C1 segment of cervical spinal cord (tissue), 14 donors: ENCODE data around the gene RASL11B.
"Not testable (repeated sequence)": the region's sequence is repeated elsewhere in the genome, so short reads cannot be mapped to it uniquely, and the experiment has no call there.

Experiments used
- DNase-seq, 14 donors: peaks; one replicate each; lab custom pipeline; 2025; lab: John Stamatoyannopoulos, UW

The RASL11B gene

GRCh38 chr4:52861879-52862616 lies at the start of gene RASL11B:
Gene RASL11B (plus strand): TSS chr4:52862317. CDS start chr4:52862508, 191 bp downstream.
- DNase-seq: peak in 13 of 14 donors; percentile 20 to 87 (median 69)

- no peak for DNase-seq
These were observed 48.6 kb upstream of the RASL11B start for GRCh38 chr4:52813546-52813945.

GRCh38 chr4:52822583-52822971 lies 39.5 kb upstream of the RASL11B start:
- no peak for DNase-seq

GRCh38 chr4:52822972-52823701 lies 39.0 kb upstream of the RASL11B start:
- no peak for DNase-seq

GRCh38 chr4:52823702-52824092 lies 38.4 kb upstream of the RASL11B start:
- DNase-seq: no peak

- DNase-seq: no peak
These were observed 37.9 kb upstream of the RASL11B start for GRCh38 chr4:52824270-52824602.

GRCh38 chr4:52824603-52825459 lies 37.3 kb upstream of the RASL11B start:
- peak in 1 of 14 donors; percentile 31 for DNase-seq

- DNase-seq: no peak
These were observed 36.5 kb upstream of the RASL11B start for GRCh38 chr4:52825460-52826090.

GRCh38 chr4:52833941-52834525 lies 28.1 kb upstream of the RASL11B start:
- DNase-seq: no peak

GRCh38 chr4:52834641-52835456 lies 27.3 kb upstream of the RASL11B start:
- DNase-seq: not testable (repeated sequence)

- DNase-seq: no peak
These were observed 26.0 kb upstream of the RASL11B start for GRCh38 chr4:52836120-52836519.

GRCh38 chr4:52836678-52837077 lies 25.4 kb upstream of the RASL11B start:
- no peak for DNase-seq

GRCh38 chr4:52837716-52838558 lies 24.2 kb upstream of the RASL11B start:
- DNase-seq: peak in 1 of 14 donors; percentile 12

- DNase-seq: no peak
These were observed 23.2 kb upstream of the RASL11B start for GRCh38 chr4:52838729-52839586.

- DNase-seq: no peak
These were observed 21.4 kb upstream of the RASL11B start for GRCh38 chr4:52840531-52841370.

GRCh38 chr4:52841682-52842456 lies 20.2 kb upstream of the RASL11B start:
- DNase-seq: peak in 11 of 14 donors; percentile 9 to 79 (median 40)

GRCh38 chr4:52842792-52843191 lies 19.3 kb upstream of the RASL11B start:
- no peak for DNase-seq
